K562 (cell line): ENCODE results near the gene ANKH. TPM values are rescaled to one million over a fixed set of nuclear protein-coding genes. Genes with fewer than 3 reads are reported as not detected.
A peak's percentile ranks its signal among the peaks of the same experiment; 100 is the strongest.

Experiments used
- ATAC-seq: fragments of 200-7000 bp; cut with Tn5 transposase; 3 replicates; pipeline ENCODE4 v1.9.1; 2020; ENCODE audit warnings: moderate library complexity
- BruUV-seq: library from RNA; stranded (reverse); fragments of 400-500 nt; replicated peaks from 2 replicates; lab custom pipeline; 2021; lab: Mats Ljungman, UMichigan
- CTCF ChIA-PET: fragments of 300-600 bp; formaldehyde crosslinking; extraction: SDS; loops from one replicate; lab custom pipeline; 2021; ENCODE audit warnings: low intra/inter-chr PET ratio; lab: Yijun Ruan, JAX
- POLR2A ChIA-PET: fragments of 300-600, 350-650 bp; sonication (Branson Sonifier 250); formaldehyde crosslinking; extraction: SDS; loops from one replicate; lab custom pipeline; 2021; ENCODE audit warnings: antibody characterized with exemption, inconsistent platforms; lab: Yijun Ruan, JAX
- DNase-seq, 4 experiments: peaks; one replicate each; pipeline versions ENCODE4 v3.0.0 to v3.0.0-alpha.2; 2011 to 2018; ENCODE audit warnings: low spot score in 3 of 4, mixed read lengths in 3 of 4; ENCODE audit errors: extremely low read depth in 1 of 4
- FAIRE-seq: peaks from 2 replicates; lab custom pipeline; 2011; peaks lifted over from hg19 to GRCh38; lab: Jason Lieb, UNC
- H2AFZ ChIP-seq: 2 replicates; pipeline ENCODE4 v1.6.0; 2011; ENCODE audit warnings: low read depth, low read length, control low read depth, inconsistent platforms
- H3K27ac ChIP-seq: fragments of 200-600 bp; 3 replicates; pipeline ENCODE4 v1.8.0; 2011; ENCODE audit warnings: low read depth, mild to moderate bottlenecking, control low read depth, inconsistent platforms, low read length, moderate library complexity, mixed read lengths; ENCODE audit errors: extremely low read depth
- H3K27me3 ChIP-seq, 2 experiments: fragments of 300-600 bp in 1 of 2; 2 replicates in 1 of 2; 3 replicates in 1 of 2; pipeline versions ENCODE4 v1.6.0 to v1.8.0; 2011; ENCODE audit warnings: inconsistent platforms in 2 of 2, low read length in 2 of 2, mild to moderate bottlenecking in 1 of 2, mixed read lengths in 1 of 2, moderate library complexity in 1 of 2; ENCODE audit not compliant: control insufficient read depth in 2 of 2, insufficient read depth in 2 of 2
- H3K36me3 ChIP-seq: fragments of 300-600 bp; 3 replicates; pipeline ENCODE4 v1.8.0; 2011; ENCODE audit warnings: mild to moderate bottlenecking, low read length, inconsistent platforms; ENCODE audit not compliant: control insufficient read depth, insufficient read depth
- H3K4me1 ChIP-seq, 2 experiments: fragments of 200-600 bp in 1 of 2; replicated peaks in 1 of 2; 2 replicates in 1 of 2; 3 replicates in 1 of 2; pipeline versions ENCODE4 v1.5.1 to v1.8.0; 2011; ENCODE audit warnings: inconsistent platforms in 2 of 2, low read length in 2 of 2, mild to moderate bottlenecking in 1 of 2, mixed read lengths in 1 of 2, moderate library complexity in 1 of 2; ENCODE audit not compliant: control insufficient read depth in 2 of 2, insufficient read depth in 2 of 2
- H3K4me2 ChIP-seq: 2 replicates; pipeline ENCODE4 v1.6.1; 2011; ENCODE audit warnings: low read length, control low read depth, inconsistent platforms, mixed read lengths; ENCODE audit not compliant: insufficient read depth
- H3K4me3 ChIP-seq: fragments of 200-600 bp; sonication (generic), shearing (Covaris generic); 2 replicates; pipeline ENCODE4 v1.5.1; 2016; ENCODE audit warnings: control low read depth, inconsistent platforms
- H3K79me2 ChIP-seq: fragments of 200-600 bp; 3 replicates; pipeline ENCODE4 v1.8.0; 2011; ENCODE audit warnings: low read length, inconsistent platforms; ENCODE audit not compliant: control insufficient read depth, insufficient read depth
- H3K9ac ChIP-seq, 2 experiments: 2 replicates each; pipeline versions ENCODE4 v1.6.0 to v1.6.1; 2011; ENCODE audit warnings: low read depth in 2 of 2, low read length in 2 of 2, control low read depth in 1 of 2, inconsistent platforms in 1 of 2, mild to moderate bottlenecking in 1 of 2, mixed read lengths in 1 of 2; ENCODE audit not compliant: insufficient read depth in 1 of 2
- H3K9me1 ChIP-seq: one replicate; pipeline ENCODE4 v1.6.0; 2011; ENCODE audit warnings: inconsistent platforms, mild to moderate bottlenecking, low read length, moderate library complexity; ENCODE audit not compliant: control insufficient read depth, insufficient read depth
- H3K9me3 ChIP-seq: replicated peaks from 2 replicates; pipeline ENCODE4 v1.5.1; 2011; ENCODE audit warnings: low read depth, low read length, inconsistent platforms; ENCODE audit not compliant: control insufficient read depth, insufficient read depth
- H4K20me1 ChIP-seq: replicated peaks from 2 replicates; pipeline ENCODE4 v1.6.1; 2011; ENCODE audit warnings: low read length, inconsistent platforms, mixed read lengths; ENCODE audit not compliant: control insufficient read depth, insufficient read depth
- CBFB ChIP-seq: sonication (generic); formaldehyde crosslinking; IDR thresholded peaks from 2 replicates; pipeline ENCODE4 v1.4.0; 2020; ENCODE audit warnings: mild to moderate bottlenecking, missing genetic modification reagents
- CC2D1A ChIP-seq: fragments of 450-650 bp; IDR thresholded peaks from 2 replicates; pipeline ENCODE4 v1.6.1; 2017; ENCODE audit warnings: mild to moderate bottlenecking
- CEBPB ChIP-seq: fragments of 450-650 bp; IDR thresholded peaks from 2 replicates; pipeline ENCODE4 v1.6.1; 2016; ENCODE audit warnings: missing genetic modification characterization, missing compliant biosample characterization
- CHD4 ChIP-seq: fragments of 200-600 bp; sonication (generic); IDR thresholded peaks from 3 replicates; pipeline ENCODE4 v1.6.1; 2012; ENCODE audit warnings: low read depth, mild to moderate bottlenecking, mixed read lengths, low read length, inconsistent platforms; ENCODE audit not compliant: insufficient read depth, insufficient replicate concordance, poor library complexity, severe bottlenecking
- DEAF1 ChIP-seq: fragments of 450-650 bp; formaldehyde crosslinking; IDR thresholded peaks from 2 replicates; pipeline ENCODE4 v1.4.0; 2020; ENCODE audit warnings: mild to moderate bottlenecking, moderate library complexity
- FIP1L1 ChIP-seq: fragments of 200-400 bp; formaldehyde crosslinking; IDR thresholded peaks from 2 replicates; pipeline ENCODE4 v1.6.1; 2018; ENCODE audit warnings: mild to moderate bottlenecking, low read depth, low read length; ENCODE audit not compliant: poor library complexity, severe bottlenecking
- GABPB2 ChIP-seq: fragments of 250-450 bp; sonication (Bioruptor Pico); conservative IDR thresholded peaks from 2 replicates; pipeline ENCODE4 v1.5.1; 2021; ENCODE audit warnings: mild to moderate bottlenecking
- HDGF ChIP-seq: fragments of 450-650 bp; IDR thresholded peaks from 2 replicates; pipeline ENCODE4 v1.6.1; 2016
- HMGN3 ChIP-seq: IDR thresholded peaks from 2 replicates; pipeline ENCODE4 v1.6.1; 2011; ENCODE audit warnings: borderline replicate concordance, low read depth, mild to moderate bottlenecking, mixed read lengths, low read length; ENCODE audit not compliant: insufficient read length; ENCODE audit errors: extremely low read depth
- IRF1 ChIP-seq: sonication (generic); formaldehyde crosslinking; IDR thresholded peaks from 2 replicates; pipeline ENCODE4 v1.8.0; 2022; ENCODE audit warnings: missing genetic modification reagents, mild to moderate bottlenecking, borderline replicate concordance
- L3MBTL2 ChIP-seq: fragments of 450-650 bp; IDR thresholded peaks from 2 replicates; pipeline ENCODE4 v1.6.1; 2016; ENCODE audit warnings: mild to moderate bottlenecking, moderate library complexity
- RBFOX2 ChIP-seq: fragments of 200-400 bp; formaldehyde crosslinking; IDR thresholded peaks from 2 replicates; pipeline ENCODE4 v1.6.1; 2017; ENCODE audit warnings: low read depth, mild to moderate bottlenecking, low read length, moderate library complexity
- SMAD3 ChIP-seq: fragments of 450-650 bp; formaldehyde crosslinking; conservative IDR thresholded peaks from 2 replicates; pipeline ENCODE4 v1.4.0; 2020; ENCODE audit warnings: mild to moderate bottlenecking
- SMAD4 ChIP-seq: fragments of 250-450 bp; sonication (Bioruptor Pico); conservative IDR thresholded peaks from 2 replicates; pipeline ENCODE4 v1.8.0; 2021; ENCODE audit warnings: inconsistent platforms, mild to moderate bottlenecking, moderate library complexity
- USF2 ChIP-seq: sonication (generic); formaldehyde crosslinking; IDR thresholded peaks from 2 replicates; pipeline ENCODE4 v1.5.0; 2020; ENCODE audit warnings: missing genetic modification reagents
- ZBTB1 ChIP-seq: sonication (generic); formaldehyde crosslinking; IDR thresholded peaks from 2 replicates; pipeline ENCODE4 v1.8.1; 2023; ENCODE audit warnings: missing genetic modification reagents, low read depth, mild to moderate bottlenecking, borderline replicate concordance
- ZNF217 ChIP-seq: sonication (generic); formaldehyde crosslinking; IDR thresholded peaks from 2 replicates; pipeline ENCODE4 v1.8.0; 2022; ENCODE audit warnings: mild to moderate bottlenecking, missing genetic modification reagents
- ZNF586 ChIP-seq: fragments of 450-650 bp; formaldehyde crosslinking; conservative IDR thresholded peaks from 2 replicates; pipeline ENCODE4 v1.4.0; 2020; ENCODE audit warnings: mild to moderate bottlenecking, moderate library complexity
- WGBS: fragments of 100-300 bp; shearing (Covaris generic); methylation state at CpG from one replicate; pipeline ENCODE4 v1.1.6; 2016; ENCODE audit warnings: low coverage, mixed read lengths; ENCODE audit not compliant: insufficient coverage; ENCODE audit errors: missing lambda C conversion rate; 5-methylcytosine and 5-hydroxymethylcytosine counted together
- in situ Hi-C: fragments of 300-500 bp; cut with MboI; formaldehyde crosslinking; loops from 4 replicates; pipeline ENCODE4 v1.15.0; 2018; ENCODE audit warnings: inconsistent platforms, mixed read lengths
- intact Hi-C: fragments of 100-400 bp; cut with micrococcal nuclease; formaldehyde crosslinking; loops from 2 replicates; pipeline ENCODE4 v1.14.2; 2022
- polyA plus RNA-seq, 8 experiments: library from polyadenylated mRNA; depleted of rRNA in 4 of 8; stranded (reverse) in 5 of 8; unstranded in 3 of 8; fragments of >200 nt; fragmentation: Nextera tagmentation in 2 of 8; fragmentation: Illumina TruSeq in 1 of 8; extraction: Ambion mirVana in 2 of 8; extraction: Trizol in 1 of 8; gene quantifications; 2 replicates each; pipeline versions ENCODE4 v1.2.1 to v1.2.3, GENCODE V29; 2011 to 2014; ENCODE audit warnings: inconsistent platforms in 1 of 8, missing spikeins in 1 of 8
- total RNA-seq, 7 experiments: library from RNA; depleted of rRNA in 6 of 7; stranded (reverse); fragments of >200 nt in 6 of 7; fragmentation: Illumina TruSeq in 2 of 7; extraction: Trizol in 2 of 7; gene quantifications; 2 replicates each; pipeline versions ENCODE4 v1.2.1 to v1.2.3, GENCODE V29; 2011 to 2021; ENCODE audit warnings: low replicate concordance in 1 of 7

The ANKH gene
- total and polyA plus RNA-seq, 9 of the 15 experiments (the other 6 are each of a cell fraction or from before 2014, with no cell fraction given), result 0.79 to 12.2 (median 4.5) TPM

- no TSS peak for BruUV-seq
- Histone ChIP-seq H3K4me2 (no peak overlapping the region), H3K27me3 (peaks cover 20 to 57% of the 10 kb centered on the region in 2 experiments), H3K9me1 (no peaks in the 10 kb centered on the region), H2AFZ (no peak overlapping the region), H3K9me3 (no peaks in the 10 kb centered on the region), H3K36me3 (no peaks in the 10 kb centered on the region), H3K27ac (no peak overlapping the region), H4K20me1 (no peaks in the 10 kb centered on the region; the same call in 1 of the 2 replicates), H3K79me2 (no peaks in the 10 kb centered on the region), H3K4me3 (no peak overlapping the region), H3K9ac (no peak overlapping the region), H3K4me1 (peaks cover 3 to 5% of the 10 kb centered on the region in 2 experiments; a peak in 3 of 5 replicates)
- intact Hi-C loops (loop anchor here (1.0 to 10.0 kb wide), 3 partner anchors 40 to 276 kb away; partner anchors contain the start of gene ANKH), in situ Hi-C loops (no loop called here)
- 4% methylated on average over 7 of the region's 7 CpGs for WGBS
- DNase-seq, result peak; percentile 72 to 84 (median 81)
- FAIRE-seq, result peak; percentile 93
- ChIA-PET CTCF (interaction anchor here (0.7 to 2.9 kb wide), 8 partner anchors 34 to 287 kb away, joined by 3 to 35 read pairs (median 3); partner anchors contain the start of gene ANKH), POLR2A (interaction anchor here (0.8 kb wide), 1 partner anchor 10 kb away, joined by 3 read pairs; no protein-coding TSS in a partner anchor)
- ATAC-seq, result peak; percentile 89
- TF ChIP-seq L3MBTL2 (0 out of 2 replicates have a peak, but pooled peaks have one; percentile 18), CHD4 (no peak), CEBPB (tag) (peak; percentile 67), ZNF586 (no peak), SMAD4 (CRISPR knock-in tag) (0 out of 2 replicates have a peak, but pooled peaks have one; percentile 33), ZNF217 (CRISPR knock-in tag) (no peak), CBFB (CRISPR knock-in tag) (no peak), HDGF (no peak), USF2 (CRISPR knock-in tag) (no peak), GABPB2 (CRISPR knock-in tag) (no peak), CC2D1A (0 out of 2 replicates have a peak, but pooled peaks have one; percentile 44), HMGN3 (no peak), DEAF1 (peak; percentile 96), FIP1L1 (no peak), RBFOX2 (no peak), IRF1 (CRISPR knock-in tag) (no peak), SMAD3 (CRISPR knock-in tag) (no peak), ZBTB1 (CRISPR knock-in tag) (no peak)
Measured at GRCh38 chr5:14727428-14727865, 144.1 kb downstream of the ANKH start.
